Ramos (cell line): ENCODE measurements around the gene IFI35.
"Not testable (repeated sequence)": the region's sequence is repeated elsewhere in the genome, so short reads cannot be mapped to it uniquely, and the experiment has no call there.

Source experiments
- in situ Hi-C: fragments of 300-500 bp; cut with MboI; formaldehyde crosslinking; loops from one replicate; pipeline ENCODE4 v1.14.3; 2022; ENCODE audit warnings: low sequenced_read_pairs; ENCODE audit not compliant: unreplicated experiment

The IFI35 gene

GRCh38 chr17:42993913-42994312 lies 12.7 kb upstream of the IFI35 start:
- in situ Hi-C loops, result not testable (repeated sequence)

- in situ Hi-C loops, result no loop called here
Measured at GRCh38 chr17:42997390-42997983, 9.1 kb upstream of the IFI35 start.

- in situ Hi-C loops, result no loop called here
Measured at GRCh38 chr17:42997984-42998938, 8.3 kb upstream of the IFI35 start, which contains the start of gene RPL27. Gene RPL27, plus strand, starts transcription at chr17:42998419. Its CDS starts 332 bp downstream, at chr17:42998751.

- in situ Hi-C loops, result no loop called here
Measured at GRCh38 chr17:42999003-42999525, 7.5 kb upstream of the IFI35 start.

GRCh38 chr17:43000894-43001293 lies 5.7 kb upstream of the IFI35 start:
- in situ Hi-C loops, result loop anchor here (5.0 kb wide), 1 partner anchor 336 kb away; no protein-coding TSS in a partner anchor

GRCh38 chr17:43003542-43004172 lies 2.9 kb upstream of the IFI35 start:
- in situ Hi-C loops, result loop anchor here (5.0 kb wide), 1 partner anchor 334 kb away; no protein-coding TSS in a partner anchor

GRCh38 chr17:43010667-43011308 lies 4.2 kb downstream of the IFI35 start:
- in situ Hi-C loops, result no loop called here

GRCh38 chr17:43011728-43012472 lies 5.3 kb downstream of the IFI35 start:
- in situ Hi-C loops, result no loop called here

GRCh38 chr17:43013296-43013695 lies 6.7 kb downstream of the IFI35 start:
- in situ Hi-C loops, result no loop called here

GRCh38 chr17:43014020-43014648 lies 7.5 kb downstream of the IFI35 start:
- in situ Hi-C loops, result no loop called here

- in situ Hi-C loops, result no loop called here
Measured at GRCh38 chr17:43014649-43015542, 8.3 kb downstream of the IFI35 start.

GRCh38 chr17:43015579-43015978 lies 9.0 kb downstream of the IFI35 start:
- in situ Hi-C loops, result no loop called here

- in situ Hi-C loops, result no loop called here
Measured at GRCh38 chr17:43016216-43016615, 9.6 kb downstream of the IFI35 start.

- in situ Hi-C loops, result no loop called here
Measured at GRCh38 chr17:43018008-43018853, 11.6 kb downstream of the IFI35 start.

- in situ Hi-C loops, result no loop called here
Measured at GRCh38 chr17:43018932-43019331, 12.3 kb downstream of the IFI35 start.

GRCh38 chr17:43019418-43019817 lies 12.8 kb downstream of the IFI35 start:
- in situ Hi-C loops, result no loop called here

- in situ Hi-C loops, result no loop called here
Measured at GRCh38 chr17:43020030-43020621, 13.5 kb downstream of the IFI35 start.
